HG03342 (cell line): ENCODE results near the gene DOHH.

Experiments used
- ATAC-seq: cut with Tn5 transposase; IDR thresholded peaks from one replicate; pipeline ENCODE4 v1.9.1; 2021; ENCODE audit warnings: mild to moderate bottlenecking, moderate library complexity; ENCODE audit not compliant: unreplicated experiment

Gene DOHH

GRCh38 chr19:3479834-3480215 lies 20.6 kb downstream of the DOHH start:
- ATAC-seq, result no peak

GRCh38 chr19:3479177-3479833 lies 21.2 kb downstream of the DOHH start:
- no peak for ATAC-seq

- no peak for ATAC-seq
These were observed 21.9 kb downstream of the DOHH start for GRCh38 chr19:3478409-3479176.

- ATAC-seq, result no peak
These were observed 22.5 kb downstream of the DOHH start for GRCh38 chr19:3477951-3478350.

- ATAC-seq, result no peak
These were observed 23.0 kb downstream of the DOHH start for GRCh38 chr19:3477506-3477905.

- ATAC-seq, result no peak
These were observed 23.6 kb downstream of the DOHH start for GRCh38 chr19:3476830-3477229.

GRCh38 chr19:3475449-3475848 lies 25.0 kb downstream of the DOHH start:
- ATAC-seq, result no peak

GRCh38 chr19:3474614-3475013 lies 25.9 kb downstream of the DOHH start:
- ATAC-seq, result no peak

- no peak for ATAC-seq
These were observed 26.5 kb downstream of the DOHH start for GRCh38 chr19:3474010-3474409.

GRCh38 chr19:3471954-3472655 lies 28.4 kb downstream of the DOHH start:
- ATAC-seq, result no peak

- no peak for ATAC-seq
These were observed 29.9 kb downstream of the DOHH start for GRCh38 chr19:3470500-3471128.

- ATAC-seq, result no peak
These were observed 30.6 kb downstream of the DOHH start for GRCh38 chr19:3469638-3470499.

- ATAC-seq, result no peak
These were observed 32.3 kb downstream of the DOHH start for GRCh38 chr19:3468211-3468610.

GRCh38 chr19:3467437-3468198 lies 32.9 kb downstream of the DOHH start:
- ATAC-seq, result no peak

- ATAC-seq, result no peak
These were observed 33.8 kb downstream of the DOHH start for GRCh38 chr19:3466635-3467034.

- no peak for ATAC-seq
These were observed 34.9 kb downstream of the DOHH start for GRCh38 chr19:3465552-3465951.

- ATAC-seq, result no peak
These were observed 35.8 kb downstream of the DOHH start for GRCh38 chr19:3464587-3465235.

- ATAC-seq, result no peak
These were observed 36.5 kb downstream of the DOHH start for GRCh38 chr19:3463714-3464586.
